Hepatocyte (in vitro differentiated cells): ENCODE data around the gene SPTBN2. TPM values are rescaled to one million over a fixed set of nuclear protein-coding genes. Genes with fewer than 3 reads are reported as not detected.

Experiments
- DNase-seq: peaks from one replicate; pipeline ENCODE4 v3.0.0-alpha.2; 2016; ENCODE audit warnings: low spot score
- H2AFZ ChIP-seq: fragments of 200-600 bp; sonication (generic); 2 replicates; pipeline ENCODE4 v1.6.0; 2016; ENCODE audit warnings: antibody characterized with exemption, mild to moderate bottlenecking
- H3K27ac ChIP-seq: fragments of 200-600 bp; sonication (generic); 2 replicates; pipeline ENCODE4 v1.5.1; 2016; ENCODE audit warnings: mild to moderate bottlenecking
- H3K27me3 ChIP-seq: fragments of 200-600 bp; sonication (generic); 2 replicates; pipeline ENCODE4 v1.6.1; 2016
- H3K36me3 ChIP-seq: fragments of 200-600 bp; sonication (generic); replicated peaks from 2 replicates; pipeline ENCODE4 v1.5.1; 2016; ENCODE audit warnings: low read depth; ENCODE audit not compliant: insufficient read depth
- H3K4me1 ChIP-seq: fragments of 200-600 bp; sonication (generic); 2 replicates; pipeline ENCODE4 v1.5.1; 2016; ENCODE audit warnings: mild to moderate bottlenecking, moderate library complexity; ENCODE audit not compliant: insufficient read depth
- H3K4me2 ChIP-seq: fragments of 200-600 bp; sonication (generic); 2 replicates; pipeline ENCODE4 v1.6.0; 2016
- H3K4me3 ChIP-seq: fragments of 200-600 bp; sonication (generic); 2 replicates; pipeline ENCODE4 v1.5.1; 2016; ENCODE audit warnings: mild to moderate bottlenecking
- H3K79me2 ChIP-seq: fragments of 200-600 bp; sonication (generic); 2 replicates; pipeline ENCODE4 v1.6.0; 2017; ENCODE audit warnings: mild to moderate bottlenecking
- H3K9me2 ChIP-seq: fragments of 200-600 bp; sonication (generic); replicated peaks from 2 replicates; pipeline ENCODE4 v1.6.0; 2017; ENCODE audit warnings: mild to moderate bottlenecking; ENCODE audit not compliant: insufficient read depth
- H3K9me3 ChIP-seq: fragments of 200-600 bp; sonication (generic); 2 replicates; pipeline ENCODE4 v1.5.1; 2016; ENCODE audit warnings: low read depth, mild to moderate bottlenecking
- H4K20me1 ChIP-seq: fragments of 200-600 bp; sonication (generic); 2 replicates; pipeline ENCODE4 v1.6.0; 2016; ENCODE audit warnings: mild to moderate bottlenecking; ENCODE audit not compliant: insufficient read depth, poor library complexity, severe bottlenecking
- CTCF ChIP-seq: fragments of 200-600 bp; sonication (generic); IDR thresholded peaks from 2 replicates; pipeline ENCODE4 v1.5.1; 2016; ENCODE audit warnings: antibody characterized with exemption, mild to moderate bottlenecking; ENCODE audit not compliant: poor library complexity
- EZH2 ChIP-seq: fragments of 200-600 bp; sonication (generic); IDR thresholded peaks from 2 replicates; pipeline ENCODE4 v1.6.1; 2016; ENCODE audit warnings: antibody characterized with exemption, mild to moderate bottlenecking, borderline replicate concordance
- EZH2phosphoT487 ChIP-seq: fragments of 200-600 bp; sonication (generic); IDR thresholded peaks from one replicate; pipeline ENCODE4 v1.6.1; 2018; ENCODE audit warnings: antibody characterized with exemption, mild to moderate bottlenecking, low read depth, moderate library complexity; ENCODE audit not compliant: unreplicated experiment, severe bottlenecking
- WGBS: methylation state at CpG from one replicate; pipeline ENCODE4 v1.1.6; 2016; ENCODE audit warnings: low lambda C conversion rate; ENCODE audit errors: missing lambda C conversion rate; 5-methylcytosine and 5-hydroxymethylcytosine counted together
- polyA plus RNA-seq: library from polyadenylated mRNA; unstranded; fragments of >200 nt; fragmentation: Nextera tagmentation; extraction: Ambion mirVana; gene quantifications from 2 replicates; pipeline ENCODE4 v1.2.1, GENCODE V29; 2016
- total RNA-seq: library from RNA; depleted of rRNA; stranded (reverse); fragments of >200 nt; gene quantifications from 2 replicates; pipeline ENCODE4 v1.2.3, GENCODE V29; 2014

Gene SPTBN2
- total and polyA plus RNA-seq, 2 experiments from 2014 or later: 152 to 177 TPM

GRCh38 chr11:66652651-66653050 lies 76.4 kb downstream of the SPTBN2 start:
- H3K4me3 ChIP-seq: no peak overlapping the region
- WGBS: 97% methylated on average over 7 of the region's 7 CpGs
- H4K20me1 ChIP-seq: peaks cover 34% of the 10 kb centered on the region
- no peak overlapping the region for H2AFZ ChIP-seq
- no peak for TF ChIP-seq EZH2
- no peak for TF ChIP-seq EZH2phosphoT487
- no peak for TF ChIP-seq CTCF
- no peaks in the 10 kb centered on the region for H3K4me1 ChIP-seq
- H3K36me3 ChIP-seq: no peaks in the 10 kb centered on the region
- H3K27me3 ChIP-seq: no peaks in the 10 kb centered on the region
- no peak overlapping the region for H3K4me2 ChIP-seq
- no peak overlapping the region for H3K27ac ChIP-seq
- DNase-seq: no peak
- H3K79me2 ChIP-seq: peaks cover 93% of the 10 kb centered on the region
- H3K9me2 ChIP-seq: no peaks in the 10 kb centered on the region
- H3K9me3 ChIP-seq: no peaks in the 10 kb centered on the region

- Histone ChIP-seq H3K36me3 (no peaks in the 10 kb centered on the region), H3K79me2 (peaks cover 95% of the 10 kb centered on the region)
These were observed 78.0 kb downstream of the SPTBN2 start for GRCh38 chr11:66651016-66651415.

GRCh38 chr11:66649903-66650302 lies 79.1 kb downstream of the SPTBN2 start:
- TF ChIP-seq EZH2 (no peak), EZH2phosphoT487 (no peak), CTCF (no peak)
- Histone ChIP-seq H3K9me3 (no peaks in the 10 kb centered on the region), H3K36me3 (no peaks in the 10 kb centered on the region), H3K4me2 (no peak overlapping the region), H3K27ac (no peak overlapping the region), H3K79me2 (peaks cover 95% of the 10 kb centered on the region), H4K20me1 (peaks cover 61% of the 10 kb centered on the region), H3K4me1 (peaks cover under 1% of the 10 kb centered on the region), H3K27me3 (no peaks in the 10 kb centered on the region), H3K9me2 (no peaks in the 10 kb centered on the region), H2AFZ (no peak overlapping the region), H3K4me3 (no peak overlapping the region)
- 97% methylated on average over 5 of the region's 5 CpGs for WGBS
- DNase-seq: no peak

More at GRCh38 chr11:66651016-66651415, 78.0 kb downstream of the SPTBN2 start:
- Histone ChIP-seq H2AFZ (no peak overlapping the region), H3K9me3 (no peaks in the 10 kb centered on the region), H3K27me3 (no peaks in the 10 kb centered on the region), H3K4me1 (no peaks in the 10 kb centered on the region), H4K20me1 (peaks cover 50% of the 10 kb centered on the region), H3K4me2 (no peak overlapping the region), H3K9me2 (no peaks in the 10 kb centered on the region), H3K4me3 (no peak overlapping the region), H3K27ac (no peak overlapping the region)
- 95% methylated on average over 2 of the region's 2 CpGs for WGBS
- TF ChIP-seq CTCF (no peak), EZH2 (no peak), EZH2phosphoT487 (no peak)
- DNase-seq: no peak

DNA sequence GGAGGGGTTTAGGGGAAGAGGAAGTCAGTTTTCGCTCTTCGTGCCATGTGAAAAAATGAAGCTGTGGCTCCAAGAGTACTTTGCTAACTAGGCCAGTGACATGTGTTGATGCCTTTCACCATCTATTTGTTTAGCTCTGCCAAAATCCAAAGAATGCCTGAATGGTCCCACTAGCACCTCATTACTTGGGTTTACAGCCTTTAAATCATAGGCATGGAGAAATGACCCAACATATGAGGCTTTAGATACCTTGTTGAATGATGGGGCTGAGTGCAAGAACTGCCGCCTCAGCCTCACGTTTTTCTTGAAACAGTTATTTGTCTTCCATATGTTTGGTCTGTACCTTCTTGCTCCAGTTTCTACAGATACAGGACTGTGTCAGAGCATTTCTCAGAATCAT lies 82.2 kb downstream of the SPTBN2 start:
- no peak overlapping the region for H3K27ac ChIP-seq
- TF ChIP-seq EZH2phosphoT487 (no peak), EZH2 (no peak), CTCF (no peak)
- H3K79me2 ChIP-seq: peaks cover 99% of the 10 kb centered on the region
- H3K4me2 ChIP-seq: no peak overlapping the region
- H3K4me1 ChIP-seq: peaks cover 27% of the 10 kb centered on the region
- peaks cover 3% of the 10 kb centered on the region for H3K36me3 ChIP-seq
- H3K27me3 ChIP-seq: no peaks in the 10 kb centered on the region
- no peaks in the 10 kb centered on the region for H3K9me3 ChIP-seq
- peaks cover 83% of the 10 kb centered on the region for H4K20me1 ChIP-seq
- no peak overlapping the region for H2AFZ ChIP-seq
- WGBS: 95% methylated on average over 4 of the region's 4 CpGs
- H3K9me2 ChIP-seq: no peaks in the 10 kb centered on the region
- no peak overlapping the region for H3K4me3 ChIP-seq
- no peak for DNase-seq
